GM12891 (cell line): ENCODE data around the gene NAT10.
"Not testable (repeated sequence)": the region's sequence is repeated elsewhere in the genome, so short reads cannot be mapped to it uniquely, and the experiment has no call there.

Experiments used
- POLR2A ChIP-seq: IDR thresholded peaks from 2 replicates; pipeline ENCODE4 v1.6.1; 2011; ENCODE audit warnings: low read depth, low read length, control low read depth
- SPI1 ChIP-seq: IDR thresholded peaks from 2 replicates; pipeline ENCODE4 v1.6.1; 2011; ENCODE audit warnings: low read depth, low read length, control low read depth

DNA sequence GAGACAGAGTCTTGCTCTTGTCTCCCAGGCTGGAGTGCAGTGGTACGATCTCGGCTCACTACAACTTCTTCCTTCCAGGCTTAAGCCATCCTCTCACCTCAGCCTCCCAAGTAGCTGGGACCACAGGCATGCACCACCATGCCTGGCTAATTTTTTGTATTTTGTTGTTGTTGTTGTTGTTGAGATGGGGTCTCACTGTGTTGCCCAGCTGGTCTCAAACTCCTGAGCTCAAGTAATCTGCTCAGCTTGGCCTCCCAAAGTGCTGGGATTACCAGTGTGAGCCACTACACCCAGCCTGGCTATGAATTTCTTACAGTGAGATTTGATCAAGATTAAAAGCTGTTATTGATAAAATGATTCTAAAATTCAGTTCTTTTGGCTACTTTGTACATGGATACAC is 10.5 kb upstream of the NAT10 start:
- TF ChIP-seq SPI1, POLR2A: not testable (repeated sequence)
